Activated CD8-positive, alpha-beta memory T cell treated with anti-CD3 and anti-CD28 coated beads for 24 hours (primary cell): ENCODE measurements around the gene LIPC.
A peak's percentile ranks its signal among the peaks of the same experiment; 100 is the strongest.

Source experiments
- DNase-seq: peaks from one replicate; pipeline ENCODE4 v3.0.0-alpha.2; 2020

The LIPC gene

GRCh38 chr15:58431221-58432149 is at the start of gene LIPC:
LIPC (plus strand) TSS chr15:58431991; CDS start chr15:58432033, 42 bp downstream.
- no peak for DNase-seq

- peak; percentile 78 for DNase-seq
These were observed 47.9 kb upstream of the LIPC start for GRCh38 chr15:58383876-58384275.

- no peak for DNase-seq
These were observed 47.1 kb upstream of the LIPC start for GRCh38 chr15:58384667-58385066.

GRCh38 chr15:58386081-58386480 is 45.7 kb upstream of the LIPC start:
- DNase-seq, result no peak

GRCh38 chr15:58386641-58387040 is 45.1 kb upstream of the LIPC start:
- DNase-seq, result no peak

- no peak for DNase-seq
These were observed 44.7 kb upstream of the LIPC start for GRCh38 chr15:58387130-58387529.

GRCh38 chr15:58388211-58388610 is 43.6 kb upstream of the LIPC start:
- no peak for DNase-seq

- no peak for DNase-seq
These were observed 41.7 kb upstream of the LIPC start for GRCh38 chr15:58390118-58390517.

- DNase-seq, result no peak
These were observed 41.1 kb upstream of the LIPC start for GRCh38 chr15:58390655-58391054.

GRCh38 chr15:58391088-58391487 is 40.7 kb upstream of the LIPC start:
- DNase-seq, result no peak

GRCh38 chr15:58392141-58392540 is 39.6 kb upstream of the LIPC start:
- no peak for DNase-seq

- DNase-seq, result no peak
These were observed 39.1 kb upstream of the LIPC start for GRCh38 chr15:58392611-58393161.

GRCh38 chr15:58393241-58393662 is 38.5 kb upstream of the LIPC start:
- no peak for DNase-seq

GRCh38 chr15:58396181-58396580 is 35.6 kb upstream of the LIPC start:
- DNase-seq, result no peak

- DNase-seq, result no peak
These were observed 33.7 kb upstream of the LIPC start for GRCh38 chr15:58398071-58398470.

GRCh38 chr15:58398643-58399042 is 33.1 kb upstream of the LIPC start:
- DNase-seq, result no peak

- no peak for DNase-seq
These were observed 32.1 kb upstream of the LIPC start for GRCh38 chr15:58399739-58400138.

- no peak for DNase-seq
These were observed 30.5 kb upstream of the LIPC start for GRCh38 chr15:58401276-58401675.

- DNase-seq, result no peak
These were observed 29.7 kb upstream of the LIPC start for GRCh38 chr15:58401991-58402649.

- no peak for DNase-seq
These were observed 28.2 kb upstream of the LIPC start for GRCh38 chr15:58403581-58403980.

GRCh38 chr15:58404020-58404419 is 27.8 kb upstream of the LIPC start:
- no peak for DNase-seq

GRCh38 chr15:58404722-58405121 is 27.1 kb upstream of the LIPC start:
- DNase-seq, result no peak

- no peak for DNase-seq
These were observed 25.9 kb upstream of the LIPC start for GRCh38 chr15:58405865-58406264.

GRCh38 chr15:58406811-58407210 is 25.0 kb upstream of the LIPC start:
- no peak for DNase-seq
